NCI-H1436 (cell line): ENCODE measurements around the gene MCC.

Experiments used
- DNase-seq: peaks from one replicate; lab custom pipeline; 2025; lab: John Stamatoyannopoulos, UW

MCC gene

GRCh38 chr5:113176196-113176595 lies 312.1 kb downstream of the MCC start:
- no peak for DNase-seq

DNA sequence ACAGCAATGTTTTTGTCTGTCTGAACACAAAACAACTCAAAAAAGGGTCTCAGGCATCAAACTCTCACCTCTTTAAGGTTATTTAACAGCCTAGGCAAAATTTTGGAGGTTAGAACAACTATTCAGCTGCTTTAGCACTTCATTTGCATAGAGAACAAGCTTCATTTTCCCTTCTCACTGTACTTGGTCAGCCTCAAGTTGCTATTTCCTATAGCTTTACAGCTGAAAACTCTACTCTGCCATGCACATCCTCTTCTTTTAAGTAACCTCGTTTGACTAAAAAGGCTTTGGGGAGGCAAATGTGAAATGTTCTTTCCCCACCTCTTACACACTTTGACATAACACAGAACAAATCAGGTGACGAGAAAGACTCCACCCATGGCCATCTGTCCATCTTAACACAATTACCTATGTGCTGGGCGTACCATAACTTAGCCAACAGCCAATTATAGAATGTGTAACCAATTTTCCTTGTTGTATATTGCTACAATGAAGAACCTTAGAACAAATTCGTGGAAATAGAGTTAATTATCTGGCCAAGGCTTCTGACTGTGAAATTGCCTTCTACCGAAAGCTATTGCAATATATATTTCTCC lies 315.9 kb downstream of the MCC start:
- no peak for DNase-seq

GRCh38 chr5:113171520-113171919 lies 316.7 kb downstream of the MCC start:
- DNase-seq, result no peak

GRCh38 chr5:113170707-113171106 lies 317.5 kb downstream of the MCC start:
- no peak for DNase-seq

- no peak for DNase-seq
Observed at GRCh38 chr5:113169720-113170119, 318.5 kb downstream of the MCC start.

DNA sequence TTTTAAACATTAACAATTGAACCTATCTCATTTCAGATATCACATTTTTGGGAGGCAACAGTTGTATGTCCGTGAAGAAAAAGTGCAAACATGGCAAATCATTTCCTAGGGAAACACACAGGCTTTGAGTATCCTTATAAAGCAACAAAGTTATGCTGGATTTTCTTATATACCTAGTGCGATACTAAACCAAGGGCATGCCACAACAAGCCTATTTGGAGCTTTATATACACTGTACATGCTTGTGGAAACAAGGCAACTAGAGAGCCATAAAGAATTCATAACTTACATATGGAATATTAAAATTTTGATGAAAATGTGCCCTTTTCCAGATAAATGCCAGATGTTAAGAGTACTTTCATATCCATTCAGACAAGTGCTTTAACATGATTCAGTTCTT lies 320.3 kb downstream of the MCC start:
- no peak for DNase-seq

DNA sequence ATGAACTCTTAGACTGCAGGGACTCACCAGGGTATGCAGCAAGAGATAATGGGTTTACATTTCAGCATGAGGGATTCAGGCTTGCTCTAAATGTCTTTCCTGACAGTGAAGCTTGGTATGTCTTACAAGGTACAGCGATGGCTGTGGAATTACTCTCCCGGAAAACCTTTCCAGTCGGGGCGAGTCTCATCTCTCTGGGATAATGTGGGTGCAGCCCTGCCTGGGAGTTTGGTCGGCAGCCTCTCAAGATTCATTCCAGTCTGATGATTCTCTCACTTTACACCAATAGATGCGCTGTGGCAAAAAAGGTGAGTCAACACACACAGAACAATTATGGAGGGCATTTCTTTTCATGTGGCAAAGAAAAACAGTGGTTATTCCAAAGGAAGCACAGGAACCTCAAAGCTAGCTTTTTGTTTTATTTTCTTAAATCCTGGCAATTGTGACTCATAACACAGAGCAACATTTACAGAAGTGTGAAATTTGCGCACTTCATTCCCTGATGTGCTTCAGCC lies 321.3 kb downstream of the MCC start:
- DNase-seq, result no peak

GRCh38 chr5:113166261-113166660 lies 322.0 kb downstream of the MCC start:
- DNase-seq, result no peak

DNA sequence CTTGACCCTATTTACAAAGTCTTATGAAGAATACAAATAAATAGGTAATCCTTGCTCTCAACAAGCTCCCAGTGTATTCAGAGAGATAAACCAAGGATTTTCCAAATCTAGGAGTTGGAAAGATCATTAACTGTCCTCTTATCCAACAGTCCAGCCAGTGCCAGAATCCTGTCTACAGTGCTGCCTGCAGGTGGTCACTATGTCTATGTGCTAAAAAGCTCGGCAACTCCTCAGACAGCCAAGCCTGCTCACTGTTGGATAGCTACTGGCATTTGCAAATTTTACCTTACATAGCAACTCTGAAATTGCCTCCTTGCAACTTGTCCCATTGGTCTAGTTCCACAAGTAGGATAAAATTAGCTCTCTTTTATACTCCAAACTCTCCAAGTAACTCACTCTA lies 324.2 kb downstream of the MCC start:
- DNase-seq, result no peak

DNA sequence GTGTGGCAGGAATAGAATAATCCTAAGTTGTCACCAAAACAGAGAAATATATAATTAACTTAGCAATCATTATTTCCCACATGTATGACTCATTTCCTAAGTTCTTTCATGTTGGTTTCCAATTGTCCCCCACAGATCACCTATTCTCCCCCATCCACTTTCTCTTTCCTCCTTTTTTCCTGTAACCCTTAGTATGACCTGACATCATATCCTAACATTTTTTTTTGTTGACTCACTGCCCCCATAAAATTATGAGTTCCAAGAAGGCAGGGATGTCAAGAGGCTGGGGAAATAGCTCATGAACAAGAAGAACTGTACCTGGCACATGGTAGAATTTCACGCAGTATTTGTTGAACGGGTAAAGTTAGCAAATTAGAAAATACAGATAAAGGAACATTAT lies 324.9 kb downstream of the MCC start:
- no peak for DNase-seq

GRCh38 chr5:113162770-113163169 lies 325.5 kb downstream of the MCC start:
- DNase-seq, result no peak

- no peak for DNase-seq
Observed at GRCh38 chr5:113162208-113162607, 326.0 kb downstream of the MCC start.

DNA sequence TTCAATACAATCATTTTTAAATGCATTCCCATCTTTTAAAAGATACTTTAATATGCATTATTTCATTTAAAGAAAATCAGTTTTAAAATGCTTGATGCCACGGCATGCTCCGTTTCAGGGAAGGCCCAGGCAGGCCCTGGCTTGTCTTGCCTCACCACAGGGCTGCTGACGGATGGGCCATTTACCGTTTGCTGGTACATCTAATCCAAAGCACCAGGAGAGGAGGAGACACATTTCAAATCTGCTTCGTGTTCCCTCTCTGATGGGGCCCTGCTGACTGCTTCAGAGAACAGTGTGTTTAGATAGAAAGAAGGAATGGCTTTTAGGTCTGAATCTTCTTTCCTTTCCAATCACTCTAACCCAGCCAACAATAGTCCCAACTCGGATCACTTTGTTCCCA lies 326.4 kb downstream of the MCC start:
- DNase-seq, result no peak

- no peak for DNase-seq
Observed at GRCh38 chr5:113157886-113158285, 330.4 kb downstream of the MCC start.

GRCh38 chr5:113156271-113156877 lies 331.9 kb downstream of the MCC start:
- DNase-seq, result no peak

DNA sequence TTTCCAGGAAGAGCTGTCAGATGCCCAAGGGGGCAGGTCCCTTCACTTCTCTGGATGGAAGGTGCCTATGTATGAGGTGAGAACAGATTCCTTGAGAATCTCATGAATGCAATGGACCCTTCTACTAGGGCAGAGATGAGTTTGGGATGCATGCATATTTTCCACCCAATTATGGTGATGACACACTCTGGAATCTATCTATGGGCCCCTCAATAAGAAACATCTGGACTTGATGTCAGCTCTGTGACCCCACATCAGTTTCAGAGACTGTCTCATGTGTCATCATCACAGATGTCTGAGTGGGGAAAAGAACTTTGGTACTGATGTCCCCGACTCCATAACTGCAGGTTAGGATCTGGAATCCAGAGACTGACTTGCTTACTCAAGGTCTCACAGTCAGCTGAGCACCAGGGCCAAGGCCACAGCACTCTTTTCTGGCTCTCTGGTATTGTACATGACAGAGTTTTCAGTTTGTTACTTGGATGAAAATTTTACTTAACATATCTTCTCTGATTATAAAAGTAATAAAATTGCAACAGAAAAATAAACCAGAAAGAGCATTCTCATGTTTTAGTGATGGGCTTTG lies 334.6 kb downstream of the MCC start:
- DNase-seq, result no peak

GRCh38 chr5:113152380-113152740 lies 335.9 kb downstream of the MCC start:
- no peak for DNase-seq

GRCh38 chr5:113151641-113152379 lies 336.4 kb downstream of the MCC start:
- no peak for DNase-seq

- DNase-seq, result no peak
Observed at GRCh38 chr5:113150821-113151220, 337.4 kb downstream of the MCC start.

- no peak for DNase-seq
Observed at GRCh38 chr5:113150221-113150620, 338.0 kb downstream of the MCC start.

- no peak for DNase-seq
Observed at GRCh38 chr5:113147537-113147936, 340.7 kb downstream of the MCC start.

DNA sequence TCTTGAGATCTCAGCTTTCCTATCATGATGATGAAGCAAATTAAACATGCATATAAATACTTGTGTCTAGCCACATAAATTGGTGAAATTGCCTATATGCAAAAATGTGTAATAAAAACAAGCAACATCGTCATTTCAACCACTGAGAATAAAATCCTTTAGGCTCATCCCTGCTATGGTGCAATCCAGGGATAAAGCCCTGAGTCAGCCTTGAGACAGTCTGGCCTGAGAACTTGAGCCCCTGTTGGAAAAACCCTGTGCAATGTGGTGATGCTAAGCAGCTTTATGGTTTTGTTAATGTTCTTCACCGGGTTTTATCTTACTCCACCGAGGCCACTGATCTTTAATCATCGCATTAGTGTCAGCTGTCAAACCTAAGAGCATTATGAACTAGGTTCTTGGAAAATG lies 341.1 kb downstream of the MCC start:
- no peak for DNase-seq

- DNase-seq, result no peak
Observed at GRCh38 chr5:113145757-113146387, 342.4 kb downstream of the MCC start.
